Type B pancreatic cell (in vitro differentiated cells): ENCODE measurements around the gene SMPD3. TPM values are rescaled to one million over a fixed set of nuclear protein-coding genes. Genes with fewer than 3 reads are reported as not detected.

Experiments
- DNase-seq: peaks from one replicate; pipeline ENCODE4 v3.0.0; 2021; ENCODE audit warnings: mixed read lengths; ENCODE audit not compliant: unreplicated experiment; ENCODE audit errors: extremely low spot score
- H3K27ac Mint-ChIP-seq: 2 replicates; pipeline ENCODE4 v1.8.0; 2021; ENCODE audit warnings: mild to moderate bottlenecking, mixed read lengths
- H3K27me3 Mint-ChIP-seq: 2 replicates; pipeline ENCODE4 v1.8.0; 2021; ENCODE audit warnings: mixed read lengths
- H3K36me3 Mint-ChIP-seq: 2 replicates; pipeline ENCODE4 v1.8.0; 2021; ENCODE audit warnings: mixed read lengths
- H3K4me1 Mint-ChIP-seq: one replicate; pipeline ENCODE4 v1.8.0; 2021; ENCODE audit warnings: mixed read lengths; ENCODE audit not compliant: unreplicated experiment
- H3K4me3 Mint-ChIP-seq: 2 replicates; pipeline ENCODE4 v1.8.0; 2021; ENCODE audit warnings: mild to moderate bottlenecking, mixed read lengths
- H3K9me3 Mint-ChIP-seq: 2 replicates; pipeline ENCODE4 v1.8.0; 2021; ENCODE audit warnings: mixed read lengths
- CTCF ChIP-seq: fragments of 200-600 bp; sonication (generic); conservative IDR thresholded peaks from 2 replicates; pipeline ENCODE4 v1.5.0; 2021; ENCODE audit warnings: antibody characterized with exemption, mild to moderate bottlenecking
- total RNA-seq: library from RNA; stranded (reverse); gene quantifications from 2 replicates; pipeline ENCODE4 v1.2.1, GENCODE V29; 2021; ENCODE audit warnings: low replicate concordance

Gene SMPD3
- total RNA-seq, 1 donor from 2014 or later: 4.5 TPM

DNA sequence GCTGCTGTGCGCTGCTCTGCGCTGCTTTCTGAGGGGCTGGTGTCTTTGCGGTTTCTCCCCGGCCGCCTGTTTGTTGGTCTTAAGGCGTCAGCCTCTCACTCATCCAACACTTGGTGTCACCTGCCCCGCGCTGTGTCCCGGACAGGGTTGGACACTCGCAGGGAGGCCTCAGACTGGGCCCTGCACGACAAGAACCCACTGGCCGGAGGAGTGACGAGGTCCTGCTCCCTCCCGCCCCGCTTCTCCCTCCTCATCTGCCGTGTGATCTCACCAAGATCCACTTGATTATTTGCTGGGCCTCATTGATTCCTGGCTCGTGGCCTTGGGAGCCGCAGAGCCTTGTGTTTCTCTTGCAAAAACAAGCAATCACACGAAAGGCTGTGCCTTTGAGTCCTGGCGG lies 80.9 kb downstream of the SMPD3 start:
- Mint-ChIP-seq H3K36me3 (no peaks in the 10 kb centered on the region), H3K4me3 (no peak overlapping the region), H3K9me3 (no peaks in the 10 kb centered on the region), H3K27ac (peak overlapping the region; percentile 11), H3K27me3 (no peaks in the 10 kb centered on the region), H3K4me1 (peaks cover 19% of the 10 kb centered on the region)
- TF ChIP-seq CTCF: no peak
- DNase-seq: no peak

DNA sequence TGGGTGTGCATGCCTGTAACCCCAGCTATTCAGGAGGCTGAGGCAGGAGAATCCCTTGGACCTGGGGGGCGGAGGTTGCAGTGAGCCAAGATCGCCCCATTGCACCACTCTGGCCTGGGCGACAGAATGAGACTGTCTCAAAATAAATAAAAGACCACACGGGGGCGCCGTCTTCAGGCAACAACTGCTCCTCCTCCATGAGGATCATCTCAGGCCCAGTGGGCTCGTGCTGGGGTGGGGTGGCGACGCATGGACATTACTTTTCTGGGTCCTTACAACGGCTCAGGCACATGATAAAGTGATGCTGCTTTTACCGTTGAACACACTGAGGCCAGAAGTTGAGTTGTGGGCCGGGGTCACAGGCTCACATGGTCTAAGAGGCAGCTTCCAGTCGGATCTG lies 81.3 kb downstream of the SMPD3 start:
- Mint-ChIP-seq H3K4me3 (no peak overlapping the region), H3K4me1 (peaks cover 19% of the 10 kb centered on the region), H3K36me3 (no peaks in the 10 kb centered on the region), H3K27ac (peak overlapping the region; percentile 11), H3K9me3 (no peaks in the 10 kb centered on the region), H3K27me3 (no peaks in the 10 kb centered on the region)
- DNase-seq: no peak
- TF ChIP-seq CTCF: peak; percentile 71

DNA sequence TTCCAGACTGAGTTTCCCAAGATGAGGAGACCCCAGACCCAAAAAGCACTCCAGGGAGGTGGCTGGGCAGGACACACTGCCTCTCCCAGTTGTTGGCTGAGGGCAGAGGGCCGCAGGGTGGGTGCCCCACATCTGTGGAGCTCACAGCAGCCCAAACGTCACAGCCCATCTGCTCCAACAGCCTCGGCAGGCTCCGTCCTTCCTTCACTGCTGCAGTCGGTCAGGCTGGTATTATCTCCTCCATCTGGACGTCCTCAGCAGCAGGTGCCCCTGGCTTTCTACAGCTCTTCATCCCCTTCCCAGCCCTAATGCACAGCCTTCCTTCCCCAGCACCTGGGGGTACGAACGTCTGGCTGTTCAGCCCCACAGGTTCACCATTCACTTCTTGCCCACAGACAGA lies 82.2 kb downstream of the SMPD3 start:
- Mint-ChIP-seq H3K4me1 (peaks cover 19% of the 10 kb centered on the region), H3K27me3 (no peaks in the 10 kb centered on the region), H3K27ac (no peak overlapping the region), H3K9me3 (no peaks in the 10 kb centered on the region), H3K4me3 (no peak overlapping the region), H3K36me3 (no peaks in the 10 kb centered on the region)
- TF ChIP-seq CTCF: no peak
- DNase-seq: no peak

- Mint-ChIP-seq H3K36me3 (no peaks in the 10 kb centered on the region), H3K9me3 (no peaks in the 10 kb centered on the region), H3K4me1 (peaks cover 24% of the 10 kb centered on the region), H3K27ac (no peak overlapping the region), H3K27me3 (no peaks in the 10 kb centered on the region), H3K4me3 (no peak overlapping the region)
- DNase-seq: no peak
- no peak for TF ChIP-seq CTCF
Observed at GRCh38 chr16:68365167-68365817, 83.0 kb downstream of the SMPD3 start.

GRCh38 chr16:68364561-68364998 lies 83.7 kb downstream of the SMPD3 start:
- Mint-ChIP-seq H3K27ac (no peak overlapping the region), H3K27me3 (no peaks in the 10 kb centered on the region), H3K9me3 (no peaks in the 10 kb centered on the region), H3K36me3 (no peaks in the 10 kb centered on the region), H3K4me3 (no peak overlapping the region), H3K4me1 (peaks cover 25% of the 10 kb centered on the region)
- no peak for DNase-seq
- peak; percentile 28 for TF ChIP-seq CTCF
